GM12865 (cell line): Measurements from ENCODE around the gene CFLAR.

Source experiments
- DNase-seq: peaks from one replicate; pipeline ENCODE4 v3.0.0; 2010; ENCODE audit warnings: low read depth
- H3K4me3 ChIP-seq: 2 replicates; pipeline ENCODE4 v1.5.1; 2011; ENCODE audit warnings: mild to moderate bottlenecking, low read depth, low read length, control low read depth
- TF ChIP-seq, protein P1 (sequence below): IDR thresholded peaks from 2 replicates; pipeline ENCODE4 v1.5.1; 2011; ENCODE audit warnings: low read length, control low read depth, low read depth, inconsistent platforms; ENCODE audit not compliant: insufficient read depth; ENCODE audit errors: missing control alignments

The CFLAR gene

DNA sequence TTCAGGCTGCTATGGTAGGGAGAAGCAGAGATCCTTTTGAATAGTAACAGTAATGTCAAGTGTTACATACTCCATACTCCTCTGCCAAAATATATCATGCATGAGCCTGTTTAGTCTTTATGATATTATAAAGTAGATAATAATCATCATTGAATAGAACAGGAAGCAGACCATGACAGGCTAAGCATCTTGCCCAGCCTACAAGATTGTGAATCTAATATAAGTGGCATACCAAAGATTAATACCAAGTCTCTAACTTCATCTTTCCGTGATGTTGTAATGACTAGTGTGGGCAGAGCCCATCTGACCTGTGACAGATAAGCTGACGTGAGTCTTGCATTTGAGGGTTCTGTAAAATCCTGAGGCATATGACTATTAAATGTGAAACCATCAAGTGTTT lies 31.1 kb upstream of the CFLAR start:
- H3K4me3 ChIP-seq, result no peak overlapping the region
- TF ChIP-seq, protein P1, sequence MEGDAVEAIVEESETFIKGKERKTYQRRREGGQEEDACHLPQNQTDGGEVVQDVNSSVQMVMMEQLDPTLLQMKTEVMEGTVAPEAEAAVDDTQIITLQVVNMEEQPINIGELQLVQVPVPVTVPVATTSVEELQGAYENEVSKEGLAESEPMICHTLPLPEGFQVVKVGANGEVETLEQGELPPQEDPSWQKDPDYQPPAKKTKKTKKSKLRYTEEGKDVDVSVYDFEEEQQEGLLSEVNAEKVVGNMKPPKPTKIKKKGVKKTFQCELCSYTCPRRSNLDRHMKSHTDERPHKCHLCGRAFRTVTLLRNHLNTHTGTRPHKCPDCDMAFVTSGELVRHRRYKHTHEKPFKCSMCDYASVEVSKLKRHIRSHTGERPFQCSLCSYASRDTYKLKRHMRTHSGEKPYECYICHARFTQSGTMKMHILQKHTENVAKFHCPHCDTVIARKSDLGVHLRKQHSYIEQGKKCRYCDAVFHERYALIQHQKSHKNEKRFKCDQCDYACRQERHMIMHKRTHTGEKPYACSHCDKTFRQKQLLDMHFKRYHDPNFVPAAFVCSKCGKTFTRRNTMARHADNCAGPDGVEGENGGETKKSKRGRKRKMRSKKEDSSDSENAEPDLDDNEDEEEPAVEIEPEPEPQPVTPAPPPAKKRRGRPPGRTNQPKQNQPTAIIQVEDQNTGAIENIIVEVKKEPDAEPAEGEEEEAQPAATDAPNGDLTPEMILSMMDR, result no peak
- DNase-seq, result no peak

DNA sequence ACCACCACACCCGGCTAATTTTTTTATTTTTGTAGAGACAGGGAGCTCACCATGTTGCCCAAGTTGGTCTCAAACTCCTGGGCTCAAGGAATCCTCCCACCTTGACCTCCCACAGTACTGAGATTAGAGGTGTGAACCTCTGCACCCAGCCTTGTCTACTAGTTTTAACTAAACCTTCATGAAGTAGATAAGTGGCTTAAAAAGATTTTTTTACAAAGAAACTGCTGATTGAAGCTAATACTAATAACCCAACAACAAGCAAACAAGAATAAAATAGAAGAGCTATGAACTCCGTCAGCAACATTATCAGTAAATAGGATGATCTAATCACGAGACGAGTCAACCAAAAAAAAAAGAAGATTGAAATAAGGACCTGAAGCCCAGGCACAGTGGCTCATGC lies 25.4 kb upstream of the CFLAR start:
- no peak for DNase-seq
- TF ChIP-seq, protein P1, result no peak
- H3K4me3 ChIP-seq, result no peak overlapping the region

DNA sequence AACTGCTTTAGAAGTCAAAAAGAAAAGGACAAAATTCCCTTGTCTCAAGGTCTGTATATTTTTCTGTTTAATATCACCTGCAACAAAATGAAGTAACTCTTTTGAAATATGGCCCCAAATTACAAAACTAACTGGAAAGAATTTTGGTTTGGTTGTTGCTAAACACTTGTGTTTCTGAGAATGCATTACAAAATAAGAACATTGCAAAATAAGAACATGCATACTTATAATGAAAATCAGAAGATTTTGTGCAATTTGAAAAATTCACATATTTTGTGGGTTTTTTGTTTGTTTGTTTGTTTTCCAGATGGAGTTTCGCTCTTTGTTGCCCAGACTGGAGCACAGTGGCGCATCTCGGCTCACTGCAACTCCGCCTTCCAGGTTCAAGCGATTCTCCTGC lies 22.4 kb upstream of the CFLAR start:
- no peak overlapping the region for H3K4me3 ChIP-seq
- TF ChIP-seq, protein P1, result no peak
- no peak for DNase-seq

DNA sequence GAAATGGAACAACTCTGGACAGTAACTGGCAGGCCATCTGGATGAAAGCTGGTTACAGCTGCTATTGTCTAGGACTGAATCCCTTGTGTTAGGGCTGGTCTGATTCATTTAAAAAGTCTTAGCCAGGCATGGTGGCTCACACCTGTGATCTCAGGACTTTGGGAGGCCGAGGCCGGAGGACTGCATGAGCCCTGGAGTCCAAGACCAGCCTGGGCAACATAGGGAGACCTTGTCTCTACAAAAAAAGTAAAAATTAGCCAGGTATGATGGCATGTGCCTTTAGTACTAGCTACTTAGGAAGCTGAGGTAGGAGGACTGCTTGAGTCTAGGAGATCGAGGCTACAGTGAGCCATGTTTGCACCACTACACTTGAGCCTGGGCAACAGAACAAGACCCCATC lies 15.5 kb upstream of the CFLAR start:
- H3K4me3 ChIP-seq, result no peak overlapping the region
- TF ChIP-seq, protein P1, result no peak
- no peak for DNase-seq

DNA sequence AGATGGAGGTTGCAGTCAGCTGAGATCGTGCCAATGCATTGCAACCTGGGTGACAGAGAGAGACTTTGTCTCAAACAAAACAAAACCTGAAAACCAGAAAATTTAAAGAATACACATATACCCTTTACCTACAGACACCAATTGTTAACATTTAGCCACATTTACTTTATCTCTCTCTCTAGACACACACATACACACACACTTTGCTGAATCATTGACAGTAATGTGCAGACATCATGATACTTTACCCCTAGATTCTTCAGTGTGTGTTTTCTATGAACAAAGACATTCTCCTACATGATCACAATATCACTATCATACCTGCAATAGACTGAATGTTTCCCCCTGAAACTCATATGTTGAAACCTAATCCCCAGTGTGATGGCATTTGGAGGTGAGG lies 10.2 kb upstream of the CFLAR start:
- TF ChIP-seq, protein P1, result no peak

DNA sequence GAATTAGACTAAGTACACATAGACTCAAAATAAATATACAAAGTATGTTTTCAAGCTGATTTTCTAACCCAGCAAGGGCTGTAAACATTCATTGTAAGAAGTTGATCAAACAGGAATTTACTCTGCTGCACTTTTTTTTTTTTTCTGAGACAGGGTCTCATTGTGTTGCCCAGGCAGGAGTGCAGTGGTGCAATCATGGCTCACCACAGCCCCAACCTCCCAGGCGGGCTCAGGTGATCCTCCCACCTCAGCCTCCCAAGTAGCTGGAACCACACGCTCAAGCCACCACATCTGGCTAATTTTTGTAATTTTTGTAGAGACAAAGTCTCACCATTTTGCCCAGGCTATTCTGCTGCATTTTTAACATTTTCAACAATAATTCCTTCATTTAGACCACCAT lies 8.3 kb upstream of the CFLAR start:
- TF ChIP-seq, protein P1, result no peak
- DNase-seq, result no peak
- H3K4me3 ChIP-seq, result no peak overlapping the region

More for the DNA sequence above, 10.2 kb upstream of the CFLAR start:
- no peak for DNase-seq
- H3K4me3 ChIP-seq, result no peak overlapping the region

DNA sequence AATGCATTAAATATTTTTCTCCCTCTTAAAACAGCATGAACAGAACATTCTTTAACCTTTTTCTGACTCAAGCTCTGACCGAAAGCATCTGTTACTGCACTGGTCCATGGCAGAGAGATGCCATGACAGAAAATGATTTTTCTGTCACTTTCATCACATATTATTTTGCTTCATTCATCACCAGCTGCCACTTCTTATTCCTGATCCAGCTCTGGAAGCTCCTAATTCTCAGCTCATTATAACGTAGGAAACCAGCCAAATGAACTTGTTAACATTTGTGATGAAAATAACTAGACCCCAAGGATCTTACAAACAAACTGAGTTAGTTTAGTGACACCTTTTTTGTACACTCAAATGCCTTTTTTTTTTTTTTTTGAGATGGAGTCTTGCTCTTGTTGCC lies 7.6 kb upstream of the CFLAR start:
- TF ChIP-seq, protein P1, result no peak
- no peak for DNase-seq

More for the DNA sequence above, 7.6 kb upstream of the CFLAR start:
- no peak overlapping the region for H3K4me3 ChIP-seq
